Measurements from ENCODE around the gene FAM50A.

The FAM50A gene

DNA sequence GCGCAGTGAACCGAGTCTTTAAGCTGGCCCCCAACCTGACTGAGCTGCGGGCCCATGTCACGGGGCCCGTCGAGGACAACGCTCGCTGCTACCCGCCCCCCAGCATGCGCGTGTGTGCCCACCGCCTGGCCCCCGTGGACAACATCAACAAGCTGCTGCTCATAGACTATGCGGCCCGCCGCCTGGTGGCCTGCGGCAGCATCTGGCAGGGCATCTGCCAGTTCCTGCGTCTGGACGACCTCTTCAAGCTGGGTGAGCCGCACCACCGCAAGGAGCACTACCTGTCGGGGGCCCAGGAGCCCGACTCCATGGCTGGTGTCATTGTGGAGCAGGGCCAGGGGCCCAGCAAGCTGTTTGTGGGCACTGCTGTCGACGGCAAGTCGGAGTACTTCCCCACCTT is 16.4 kb downstream of the FAM50A start:
- DNase-seq: no peak
- H3K9me3 Mint-ChIP-seq: no peaks in the 10 kb centered on the region
- peaks cover 29% of the 10 kb centered on the region for H3K36me3 Mint-ChIP-seq (ENCODE audit: low read depth)
- peaks cover 16% of the 10 kb centered on the region for H3K4me1 Mint-ChIP-seq (ENCODE audit: low read depth)
- peak overlapping the region; percentile 82 for H3K4me3 Mint-ChIP-seq
- H3K27ac Mint-ChIP-seq: peak overlapping the region; percentile 29
- H3K27me3 Mint-ChIP-seq: no peaks in the 10 kb centered on the region

DNA sequence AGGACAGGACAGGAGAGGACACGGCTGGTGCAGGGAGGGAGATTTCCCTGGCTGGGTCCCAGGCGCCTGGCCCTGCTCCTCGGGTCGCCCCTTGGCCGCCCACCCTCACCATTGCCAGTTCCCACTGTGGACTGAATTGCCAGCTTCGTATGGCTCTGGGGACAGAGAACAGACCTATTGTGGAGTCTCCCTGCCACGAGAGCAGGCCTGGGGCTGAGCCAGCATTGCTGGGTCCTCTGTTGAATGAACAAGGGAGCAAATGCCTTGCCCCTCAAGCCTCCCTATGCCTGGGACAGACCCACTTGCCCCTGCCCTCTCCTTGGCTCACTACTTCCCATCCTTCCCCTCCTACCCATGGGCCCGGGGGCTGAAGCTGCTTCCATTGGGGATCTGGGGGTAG is 18.5 kb downstream of the FAM50A start:
- H3K4me3 Mint-ChIP-seq: no peak overlapping the region
- H3K9me3 Mint-ChIP-seq: no peaks in the 10 kb centered on the region
- no peak for DNase-seq
- peaks cover 13% of the 10 kb centered on the region for H3K4me1 Mint-ChIP-seq (ENCODE audit: low read depth)
- H3K27me3 Mint-ChIP-seq: no peaks in the 10 kb centered on the region
- peaks cover 42% of the 10 kb centered on the region for H3K36me3 Mint-ChIP-seq (ENCODE audit: low read depth)
- no peak overlapping the region for H3K27ac Mint-ChIP-seq

DNA sequence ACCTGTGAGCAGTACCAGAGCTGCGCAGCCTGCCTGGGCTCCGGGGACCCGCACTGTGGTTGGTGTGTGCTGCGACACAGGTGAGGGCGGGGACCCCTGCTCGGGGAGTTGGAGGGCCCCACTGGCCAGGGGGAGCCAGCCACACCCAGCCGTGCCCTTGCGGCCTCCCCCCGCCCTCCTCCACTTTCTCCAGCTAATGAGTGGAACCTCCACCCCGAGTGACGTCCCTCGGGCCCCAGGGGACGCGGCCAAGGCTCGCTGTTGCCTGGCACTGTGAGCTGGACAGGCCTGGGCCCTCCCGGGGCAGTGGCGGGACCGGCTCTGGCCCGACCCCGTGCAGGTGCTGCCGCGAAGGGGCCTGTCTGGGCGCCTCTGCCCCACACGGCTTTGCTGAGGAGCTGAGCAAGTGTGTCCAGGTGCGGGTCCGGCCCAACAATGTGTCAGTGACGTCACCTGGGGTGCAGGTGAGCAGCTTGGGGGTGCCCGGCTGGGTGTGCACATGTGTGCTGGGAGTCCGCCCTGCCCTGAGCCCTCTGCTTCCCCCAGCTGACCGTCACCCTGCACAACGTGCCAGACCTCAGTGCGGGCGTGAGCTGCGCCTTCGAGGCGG is 19.8 kb downstream of the FAM50A start:
- Mint-ChIP-seq H3K27ac (no peak overlapping the region), H3K9me3 (no peaks in the 10 kb centered on the region), H3K4me3 (no peak overlapping the region), H3K4me1 (ENCODE audit: low read depth) (peaks cover 12% of the 10 kb centered on the region), H3K27me3 (no peaks in the 10 kb centered on the region), H3K36me3 (ENCODE audit: low read depth) (peaks cover 47% of the 10 kb centered on the region)
- DNase-seq: no peak

DNA sequence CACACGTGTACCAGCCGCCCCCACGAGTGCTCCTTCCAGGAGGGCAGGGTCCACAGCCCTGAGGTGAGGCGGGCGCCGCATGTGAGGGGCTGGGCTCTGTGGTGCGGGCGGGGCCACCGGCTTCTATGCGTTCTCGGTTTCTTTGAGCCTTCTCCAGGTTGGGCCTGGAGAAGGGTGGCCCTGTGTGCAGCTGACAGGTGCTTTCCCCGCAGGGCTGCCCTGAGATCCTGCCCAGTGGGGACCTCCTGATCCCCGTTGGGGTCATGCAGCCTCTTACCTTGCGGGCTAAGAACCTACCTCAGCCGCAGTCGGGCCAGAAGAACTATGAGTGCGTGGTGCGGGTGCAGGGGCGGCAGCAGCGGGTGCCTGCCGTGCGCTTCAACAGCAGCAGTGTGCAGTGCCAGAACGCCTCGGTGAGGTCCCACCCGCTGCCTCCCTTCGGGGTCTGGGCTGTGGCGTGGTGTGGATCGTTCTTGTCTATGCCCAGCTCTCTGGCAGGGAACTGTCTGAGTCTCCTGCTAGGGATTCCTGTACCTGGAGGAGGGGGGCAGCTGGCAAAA is 20.9 kb downstream of the FAM50A start:
- Mint-ChIP-seq H3K9me3 (no peaks in the 10 kb centered on the region), H3K4me3 (no peak overlapping the region), H3K4me1 (ENCODE audit: low read depth) (peaks cover 5% of the 10 kb centered on the region), H3K36me3 (ENCODE audit: low read depth) (peaks cover 55% of the 10 kb centered on the region), H3K27ac (no peak overlapping the region), H3K27me3 (no peaks in the 10 kb centered on the region)
- no peak for DNase-seq

DNA sequence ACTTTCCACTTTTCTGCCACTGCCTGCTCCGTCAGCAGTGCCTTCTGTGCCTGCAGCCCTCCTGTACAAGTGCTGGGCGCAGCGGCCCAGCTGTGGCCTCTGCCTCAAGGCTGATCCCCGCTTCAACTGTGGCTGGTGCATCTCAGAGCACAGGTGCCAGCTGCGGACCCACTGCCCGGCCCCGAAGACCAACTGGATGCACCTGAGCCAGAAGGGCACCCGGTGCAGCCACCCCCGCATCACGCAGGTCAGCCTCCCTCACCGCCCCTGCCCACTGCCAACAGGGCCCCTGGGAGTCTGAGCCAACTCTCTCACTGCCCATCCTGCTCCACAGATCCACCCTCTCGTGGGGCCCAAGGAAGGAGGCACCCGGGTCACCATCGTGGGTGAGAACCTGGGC is 21.7 kb downstream of the FAM50A start:
- no peak overlapping the region for H3K4me3 Mint-ChIP-seq
- H3K27ac Mint-ChIP-seq: no peak overlapping the region
- peaks cover 58% of the 10 kb centered on the region for H3K36me3 Mint-ChIP-seq (ENCODE audit: low read depth)

DNA sequence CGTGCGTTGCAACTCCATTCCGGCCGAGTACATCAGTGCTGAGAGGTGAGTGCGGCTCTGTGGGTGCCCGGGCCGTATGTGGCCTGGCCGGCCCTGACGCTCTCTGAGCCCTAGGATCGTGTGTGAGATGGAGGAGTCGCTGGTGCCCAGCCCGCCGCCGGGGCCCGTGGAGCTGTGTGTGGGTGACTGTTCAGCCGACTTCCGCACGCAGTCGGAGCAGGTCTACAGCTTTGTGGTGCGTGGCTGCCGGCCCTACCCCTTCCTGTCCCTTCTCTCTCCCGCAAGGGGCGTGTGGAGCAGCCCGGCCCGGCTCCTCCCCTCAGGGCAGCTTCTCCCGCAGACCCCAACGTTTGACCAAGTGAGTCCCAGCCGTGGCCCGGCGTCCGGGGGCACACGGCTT is 22.1 kb downstream of the FAM50A start:
- H3K4me1 Mint-ChIP-seq (ENCODE audit: low read depth): peaks cover under 1% of the 10 kb centered on the region
- peaks cover 59% of the 10 kb centered on the region for H3K36me3 Mint-ChIP-seq (ENCODE audit: low read depth)
- no peak overlapping the region for H3K4me3 Mint-ChIP-seq
- H3K27ac Mint-ChIP-seq: no peak overlapping the region
- no peaks in the 10 kb centered on the region for H3K27me3 Mint-ChIP-seq
- no peaks in the 10 kb centered on the region for H3K9me3 Mint-ChIP-seq
- DNase-seq: no peak

More for the DNA sequence above, 21.7 kb downstream of the FAM50A start:
- Mint-ChIP-seq H3K27me3 (no peaks in the 10 kb centered on the region), H3K4me1 (ENCODE audit: low read depth) (peaks cover 1% of the 10 kb centered on the region), H3K9me3 (no peaks in the 10 kb centered on the region)
- DNase-seq: no peak

DNA sequence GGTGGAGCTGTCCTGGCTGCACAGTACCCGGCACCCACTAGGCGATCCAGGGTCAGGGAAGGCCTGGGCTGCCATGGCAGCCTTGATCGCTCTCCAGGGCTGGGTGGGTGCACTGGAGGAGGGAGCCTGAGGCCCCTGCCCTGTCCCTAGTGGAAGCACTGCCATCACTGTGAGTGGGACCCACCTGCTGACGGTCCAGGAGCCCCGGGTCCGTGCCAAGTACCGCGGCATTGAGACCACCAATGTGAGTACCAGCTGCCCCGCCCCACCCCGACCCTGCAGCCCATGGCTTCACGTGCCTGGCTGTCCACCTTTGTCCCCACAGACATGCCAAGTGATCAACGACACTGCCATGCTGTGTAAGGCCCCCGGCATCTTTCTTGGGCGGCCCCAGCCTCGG is 23.0 kb downstream of the FAM50A start:
- H3K27ac Mint-ChIP-seq: no peak overlapping the region
- no peak overlapping the region for H3K4me3 Mint-ChIP-seq
- no peaks in the 10 kb centered on the region for H3K27me3 Mint-ChIP-seq
- no peak for DNase-seq
- no peaks in the 10 kb centered on the region for H3K9me3 Mint-ChIP-seq
- H3K4me1 Mint-ChIP-seq (ENCODE audit: low read depth): no peaks in the 10 kb centered on the region
- peaks cover 57% of the 10 kb centered on the region for H3K36me3 Mint-ChIP-seq (ENCODE audit: low read depth)

DNA sequence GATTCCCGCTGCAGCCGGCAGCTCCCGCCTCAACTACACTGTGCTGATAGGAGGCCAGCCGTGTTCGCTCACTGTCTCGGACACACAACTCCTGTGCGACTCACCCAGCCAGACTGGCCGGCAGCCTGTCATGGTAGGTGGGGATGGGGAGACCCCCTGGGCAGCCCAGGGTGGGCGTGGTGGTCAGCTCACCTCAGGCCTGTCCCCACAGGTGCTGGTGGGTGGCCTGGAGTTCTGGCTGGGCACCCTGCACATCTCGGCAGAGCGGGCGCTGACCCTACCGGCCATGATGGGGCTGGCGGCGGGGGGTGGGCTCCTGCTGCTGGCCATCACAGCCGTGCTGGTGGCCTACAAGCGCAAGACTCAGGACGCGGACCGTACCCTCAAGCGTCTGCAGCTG is 23.6 kb downstream of the FAM50A start:
- DNase-seq: no peak
- no peaks in the 10 kb centered on the region for H3K9me3 Mint-ChIP-seq

DNA sequence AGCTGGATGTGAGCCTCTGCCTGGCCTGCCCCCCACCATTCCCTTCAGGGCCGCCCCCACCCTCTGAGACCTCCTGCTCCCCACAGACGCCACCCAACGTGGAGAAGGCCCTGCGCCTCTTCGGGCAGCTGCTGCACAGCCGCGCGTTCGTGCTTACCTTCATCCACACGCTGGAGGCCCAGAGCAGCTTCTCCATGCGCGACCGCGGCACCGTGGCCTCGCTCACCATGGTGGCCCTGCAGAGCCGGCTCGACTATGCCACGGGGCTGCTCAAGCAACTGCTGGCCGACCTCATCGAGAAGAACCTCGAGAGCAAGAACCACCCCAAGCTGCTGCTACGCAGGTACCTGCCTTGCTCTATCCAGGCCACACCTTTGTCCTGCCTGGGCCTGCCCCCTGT is 24.3 kb downstream of the FAM50A start:
- Mint-ChIP-seq H3K27ac (no peak overlapping the region), H3K9me3 (no peaks in the 10 kb centered on the region), H3K4me3 (no peak overlapping the region), H3K4me1 (ENCODE audit: low read depth) (no peaks in the 10 kb centered on the region), H3K27me3 (no peaks in the 10 kb centered on the region), H3K36me3 (ENCODE audit: low read depth) (peaks cover 58% of the 10 kb centered on the region)
- DNase-seq: no peak

More for the DNA sequence above, 23.6 kb downstream of the FAM50A start:
- Mint-ChIP-seq H3K27me3 (no peaks in the 10 kb centered on the region), H3K27ac (no peak overlapping the region), H3K4me1 (ENCODE audit: low read depth) (no peaks in the 10 kb centered on the region), H3K36me3 (ENCODE audit: low read depth) (peaks cover 58% of the 10 kb centered on the region), H3K4me3 (no peak overlapping the region)

DNA sequence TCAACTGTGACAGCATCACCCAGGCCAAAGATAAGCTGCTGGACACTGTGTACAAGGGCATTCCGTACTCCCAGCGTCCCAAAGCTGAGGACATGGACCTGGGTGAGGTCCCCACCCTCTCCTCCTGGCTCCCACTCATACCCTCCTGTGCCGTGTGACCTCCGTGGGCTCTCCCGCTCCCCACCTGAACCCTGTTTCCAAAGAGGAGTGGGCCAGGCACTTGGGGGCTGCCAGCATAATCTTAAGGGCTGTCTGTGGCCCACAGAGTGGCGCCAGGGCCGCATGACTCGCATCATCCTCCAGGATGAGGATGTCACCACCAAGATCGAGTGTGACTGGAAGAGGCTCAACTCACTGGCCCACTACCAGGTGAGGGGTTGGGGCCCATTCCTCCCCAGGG is 25.2 kb downstream of the FAM50A start:
- H3K36me3 Mint-ChIP-seq (ENCODE audit: low read depth): peaks cover 63% of the 10 kb centered on the region
- DNase-seq: no peak
- H3K27me3 Mint-ChIP-seq: no peaks in the 10 kb centered on the region
- H3K27ac Mint-ChIP-seq: no peak overlapping the region
- H3K9me3 Mint-ChIP-seq: no peaks in the 10 kb centered on the region
- H3K4me1 Mint-ChIP-seq (ENCODE audit: low read depth): no peaks in the 10 kb centered on the region
- H3K4me3 Mint-ChIP-seq: no peak overlapping the region

DNA sequence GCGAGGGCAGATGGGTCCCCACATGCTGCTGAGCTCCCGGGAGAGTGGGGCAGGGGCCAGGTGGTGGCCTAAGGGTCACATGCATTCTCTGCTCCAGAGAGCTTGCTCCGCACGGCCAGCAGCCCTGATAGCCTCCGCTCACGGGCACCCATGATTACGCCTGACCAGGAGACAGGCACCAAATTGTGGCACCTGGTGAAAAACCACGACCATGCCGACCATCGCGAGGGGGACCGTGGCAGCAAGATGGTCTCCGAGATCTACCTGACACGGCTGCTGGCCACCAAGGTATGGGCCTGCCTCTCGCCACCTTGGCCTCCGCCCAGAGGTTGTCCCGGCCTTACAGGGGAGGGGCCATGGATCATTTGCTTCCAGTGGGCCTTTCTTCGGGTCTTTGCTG is 25.9 kb downstream of the FAM50A start:
- Mint-ChIP-seq H3K9me3 (no peaks in the 10 kb centered on the region), H3K27me3 (no peaks in the 10 kb centered on the region), H3K4me3 (no peak overlapping the region), H3K27ac (no peak overlapping the region), H3K4me1 (ENCODE audit: low read depth) (no peaks in the 10 kb centered on the region), H3K36me3 (ENCODE audit: low read depth) (peaks cover 62% of the 10 kb centered on the region)
- no peak for DNase-seq

DNA sequence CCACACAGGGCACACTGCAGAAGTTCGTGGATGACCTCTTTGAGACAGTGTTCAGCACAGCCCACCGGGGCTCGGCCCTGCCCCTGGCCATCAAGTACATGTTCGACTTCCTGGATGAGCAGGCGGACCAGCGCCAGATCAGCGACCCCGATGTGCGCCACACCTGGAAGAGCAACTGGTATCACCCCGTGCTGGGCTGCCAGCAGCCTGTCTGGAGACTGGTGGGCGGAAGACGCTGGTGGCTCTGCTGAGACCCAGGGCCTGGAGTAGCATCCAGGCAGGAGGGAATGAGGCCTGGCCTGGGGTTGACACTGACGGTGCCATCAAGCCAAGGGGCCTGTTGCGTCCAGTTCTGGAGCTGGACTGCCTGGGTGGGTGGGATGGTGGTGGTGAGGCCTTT is 26.5 kb downstream of the FAM50A start:
- Mint-ChIP-seq H3K4me1 (ENCODE audit: low read depth) (peaks cover 2% of the 10 kb centered on the region), H3K27ac (no peak overlapping the region)
- no peak for DNase-seq

DNA sequence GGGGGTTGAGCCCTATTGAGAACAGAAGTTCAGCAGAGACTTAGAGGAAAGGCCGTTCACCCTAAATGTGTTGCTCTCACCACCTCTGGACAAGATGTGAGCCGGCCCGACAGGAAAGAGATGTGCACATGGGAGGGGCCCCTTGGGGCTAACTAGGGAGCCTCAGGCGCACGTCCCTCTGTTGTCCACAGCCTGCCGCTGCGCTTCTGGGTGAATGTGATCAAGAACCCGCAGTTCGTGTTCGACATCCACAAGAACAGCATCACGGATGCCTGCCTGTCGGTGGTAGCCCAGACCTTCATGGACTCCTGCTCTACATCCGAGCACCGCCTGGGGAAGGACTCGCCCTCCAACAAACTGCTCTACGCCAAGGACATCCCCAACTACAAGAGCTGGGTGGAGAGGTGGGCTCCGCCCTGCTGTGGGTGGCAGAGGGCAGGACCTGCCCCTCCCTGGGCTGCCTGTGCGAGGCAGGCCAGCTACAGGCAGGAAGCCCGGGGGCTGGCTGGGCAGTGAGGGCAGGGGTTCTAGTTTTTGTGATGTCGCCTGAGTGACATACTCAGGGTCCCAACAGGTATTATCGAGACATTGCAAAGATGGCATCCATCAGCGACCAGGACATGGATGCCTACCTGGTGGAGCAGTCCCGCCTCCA is 27.1 kb downstream of the FAM50A start:
- no peak overlapping the region for H3K27ac Mint-ChIP-seq
- H3K27me3 Mint-ChIP-seq: peaks cover 5% of the 10 kb centered on the region
- no peak overlapping the region for H3K4me3 Mint-ChIP-seq
- DNase-seq: no peak
- H3K4me1 Mint-ChIP-seq (ENCODE audit: low read depth): peaks cover 4% of the 10 kb centered on the region
- H3K36me3 Mint-ChIP-seq (ENCODE audit: low read depth): peaks cover 57% of the 10 kb centered on the region
- H3K9me3 Mint-ChIP-seq: no peaks in the 10 kb centered on the region

More for the DNA sequence above, 26.5 kb downstream of the FAM50A start:
- Mint-ChIP-seq H3K36me3 (ENCODE audit: low read depth) (peaks cover 60% of the 10 kb centered on the region), H3K4me3 (no peak overlapping the region), H3K27me3 (peaks cover 2% of the 10 kb centered on the region), H3K9me3 (no peaks in the 10 kb centered on the region)

DNA sequence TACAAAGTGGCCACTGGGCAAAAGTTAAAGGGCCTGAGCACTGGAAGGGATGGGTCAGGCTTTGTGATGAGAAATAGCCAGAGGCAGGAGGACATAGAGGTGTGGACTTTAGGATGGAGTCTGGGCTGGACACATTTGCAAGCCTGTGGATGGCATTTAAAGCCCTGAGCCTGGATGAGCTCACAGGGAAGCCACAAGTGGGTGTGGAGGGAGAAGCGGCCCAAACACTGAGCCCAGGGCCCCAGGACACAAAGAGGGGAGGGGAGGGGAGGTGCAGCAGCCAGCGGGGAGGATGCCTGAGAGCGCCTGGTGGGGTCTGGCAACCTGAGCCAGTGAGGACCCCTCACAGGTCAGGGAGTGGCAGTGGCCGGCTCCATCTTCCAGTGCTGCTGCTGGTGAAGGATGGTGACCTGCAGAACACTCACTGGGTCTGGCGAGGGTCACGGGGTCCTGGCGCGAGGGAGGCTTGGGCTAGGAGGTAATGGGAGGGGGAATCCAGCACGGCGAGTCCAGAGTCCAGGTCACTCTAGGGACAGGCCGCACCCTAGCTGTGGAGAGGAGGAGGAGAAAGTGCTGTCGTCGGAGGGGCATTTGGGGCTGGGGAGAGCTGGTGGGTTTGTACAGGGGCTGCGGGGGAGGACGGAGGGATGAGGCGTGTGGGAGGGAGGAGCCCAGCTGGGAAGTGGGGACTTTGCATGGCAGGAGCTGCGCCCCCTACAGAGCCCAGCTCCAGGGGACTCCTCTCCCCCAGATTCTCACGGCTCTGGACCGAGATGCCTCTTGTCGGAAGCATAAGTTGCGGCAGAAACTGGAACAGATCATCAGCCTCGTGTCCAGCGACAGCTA is 28.1 kb downstream of the FAM50A start:
- Mint-ChIP-seq H3K4me1 (ENCODE audit: low read depth) (peaks cover 4% of the 10 kb centered on the region), H3K9me3 (no peaks in the 10 kb centered on the region), H3K36me3 (ENCODE audit: low read depth) (peaks cover 52% of the 10 kb centered on the region), H3K27me3 (peaks cover 5% of the 10 kb centered on the region), H3K4me3 (no peak overlapping the region), H3K27ac (no peak overlapping the region)
- DNase-seq: no peak
